NCI-H524 treated with DMSO at 0.1 percent for 48 hours (cell line): ENCODE data around the gene PTPDC1.

Experiments
- DNase-seq: peaks from one replicate; lab custom pipeline; 2025; lab: John Stamatoyannopoulos, UW

PTPDC1 gene

GRCh38 chr9:94140791-94141790 is 56.8 kb downstream of the PTPDC1 start:
- no peak for DNase-seq

GRCh38 chr9:94142353-94142752 is 58.1 kb downstream of the PTPDC1 start:
- no peak for DNase-seq

GRCh38 chr9:94144394-94144793 is 60.1 kb downstream of the PTPDC1 start:
- DNase-seq = no peak

- DNase-seq = no peak
Measured at GRCh38 chr9:94145640-94146039, 61.4 kb downstream of the PTPDC1 start.

- no peak for DNase-seq
Measured at GRCh38 chr9:94147776-94148175, 63.5 kb downstream of the PTPDC1 start.

- DNase-seq = no peak
Measured at GRCh38 chr9:94148419-94148818, 64.2 kb downstream of the PTPDC1 start.

- DNase-seq = no peak
Measured at GRCh38 chr9:94149696-94150095, 65.4 kb downstream of the PTPDC1 start.

GRCh38 chr9:94150279-94150828 is 66.1 kb downstream of the PTPDC1 start:
- DNase-seq = no peak

- no peak for DNase-seq
Measured at GRCh38 chr9:94150890-94151650, 66.8 kb downstream of the PTPDC1 start.

- no peak for DNase-seq
Measured at GRCh38 chr9:94153905-94154304, 69.6 kb downstream of the PTPDC1 start.

- DNase-seq = no peak
Measured at GRCh38 chr9:94156348-94157049, 72.2 kb downstream of the PTPDC1 start.

GRCh38 chr9:94157050-94157801 is 73.0 kb downstream of the PTPDC1 start:
- no peak for DNase-seq
